IMR-90 (cell line): Measurements from ENCODE around the gene ALDH7A1. TPM values are rescaled to one million over a fixed set of nuclear protein-coding genes. Genes with fewer than 3 reads are reported as not detected.
"Not testable (repeated sequence)": the region's sequence is repeated elsewhere in the genome, so short reads cannot be mapped to it uniquely, and the experiment has no call there.

Experiments used
- ATAC-seq: fragments of 200-7000 bp; cut with Tn5 transposase; 2 replicates; pipeline ENCODE4 v1.9.1; 2020; ENCODE audit warnings: low read depth, mild to moderate bottlenecking, moderate library complexity
- BruUV-seq: library from RNA; stranded (reverse); fragments of 400-500 nt; replicated peaks from 2 replicates; lab custom pipeline; 2021; lab: Mats Ljungman, UMichigan
- CTCF ChIA-PET: fragments of 300-600 bp; formaldehyde crosslinking; extraction: SDS; loops from one replicate; lab custom pipeline; 2021; ENCODE audit warnings: antibody characterized with exemption; lab: Yijun Ruan, JAX
- POLR2A ChIA-PET: fragments of 300-600 bp; sonication (Branson Sonifier 250); formaldehyde crosslinking; loops from one replicate; lab custom pipeline; 2022; ENCODE audit warnings: antibody characterized with exemption; ENCODE audit not compliant: unreplicated experiment; lab: Charles Lee
- DNase-seq: peaks from one replicate; pipeline ENCODE4 v3.0.0; 2013
- H2AFZ ChIP-seq: replicated peaks from 2 replicates; pipeline ENCODE3; 2013; ENCODE audit warnings: low read length, mild to moderate bottlenecking; ENCODE audit not compliant: poor library complexity
- H2AK5ac ChIP-seq: 2 replicates; pipeline ENCODE4 v1.6.1; 2013; ENCODE audit warnings: low read depth, low read length, inconsistent platforms
- H2AK9ac ChIP-seq: replicated peaks from 2 replicates; pipeline ENCODE3; 2013; ENCODE audit warnings: mild to moderate bottlenecking, low read depth, low read length, moderate library complexity; ENCODE audit not compliant: poor library complexity
- H2BK120ac ChIP-seq: 2 replicates; pipeline ENCODE4 v1.6.1; 2013; ENCODE audit warnings: low read depth, low read length, inconsistent platforms
- H2BK15ac ChIP-seq: 3 replicates; pipeline ENCODE4 v1.6.1; 2013; ENCODE audit warnings: low read depth, low read length, inconsistent platforms
- H2BK20ac ChIP-seq: 2 replicates; pipeline ENCODE4 v1.6.1; 2013; ENCODE audit warnings: low read depth, mild to moderate bottlenecking, inconsistent platforms, low read length, moderate library complexity
- H2BK5ac ChIP-seq: 2 replicates; pipeline ENCODE4 v1.6.1; 2013; ENCODE audit warnings: mild to moderate bottlenecking, low read depth, low read length, inconsistent platforms; ENCODE audit not compliant: poor library complexity, severe bottlenecking
- H3K14ac ChIP-seq: replicated peaks from 2 replicates; pipeline ENCODE4 v1.6.1; 2013; ENCODE audit warnings: low read depth, low read length, inconsistent platforms
- H3K18ac ChIP-seq: 2 replicates; pipeline ENCODE4 v1.6.1; 2013; ENCODE audit warnings: low read depth, low read length, control low read depth
- H3K23ac ChIP-seq: 2 replicates; pipeline ENCODE4 v1.6.1; 2013; ENCODE audit warnings: low read depth, low read length, inconsistent platforms
- H3K27ac ChIP-seq: 2 replicates; pipeline ENCODE4 v1.5.1; 2013; ENCODE audit warnings: mild to moderate bottlenecking, control low read depth, low read length; ENCODE audit not compliant: insufficient read depth
- H3K27me3 ChIP-seq: 2 replicates; pipeline ENCODE4 v1.6.1; 2013; ENCODE audit warnings: low read length; ENCODE audit not compliant: control insufficient read depth, insufficient read depth
- H3K36me3 ChIP-seq: 2 replicates; pipeline ENCODE4 v1.6.1; 2013; ENCODE audit warnings: low read length, mixed read lengths; ENCODE audit not compliant: control insufficient read depth, insufficient read depth
- H3K4ac ChIP-seq: 2 replicates; pipeline ENCODE4 v1.6.1; 2013; ENCODE audit warnings: low read depth, low read length, inconsistent platforms
- H3K4me1 ChIP-seq: 2 replicates; pipeline ENCODE4 v1.6.1; 2013; ENCODE audit warnings: low read length, mixed read lengths; ENCODE audit not compliant: control insufficient read depth, insufficient read depth
- H3K4me2 ChIP-seq: 2 replicates; pipeline ENCODE4 v1.6.1; 2013; ENCODE audit warnings: low read depth, mild to moderate bottlenecking, control low read depth, low read length, moderate library complexity
- H3K4me3 ChIP-seq: 2 replicates; pipeline ENCODE4 v1.5.1; 2013; ENCODE audit warnings: low read depth, mild to moderate bottlenecking, control low read depth, low read length, moderate library complexity; ENCODE audit not compliant: insufficient read depth
- H3K56ac ChIP-seq: 2 replicates; pipeline ENCODE4 v1.6.1; 2013; ENCODE audit warnings: low read length, inconsistent platforms; ENCODE audit not compliant: insufficient read depth; ENCODE audit errors: extremely low read depth
- H3K79me1 ChIP-seq, 2 experiments: 2 replicates each; pipeline ENCODE4 v1.6.1; 2013; ENCODE audit warnings: low read length in 2 of 2, inconsistent platforms in 1 of 2, low read depth in 1 of 2
- H3K9ac ChIP-seq: 2 replicates; pipeline ENCODE4 v1.6.1; 2013; ENCODE audit warnings: low read depth, low read length, control low read depth
- H3K9me1 ChIP-seq: 2 replicates; pipeline ENCODE4 v1.6.1; 2013; ENCODE audit warnings: low read length, inconsistent platforms; ENCODE audit not compliant: insufficient read depth
- H3K9me3 ChIP-seq: 2 replicates; pipeline ENCODE4 v1.6.1; 2013; ENCODE audit warnings: low read length; ENCODE audit not compliant: control insufficient read depth, insufficient read depth
- H4K20me1 ChIP-seq: 2 replicates; pipeline ENCODE4 v1.6.1; 2013; ENCODE audit warnings: low read length, inconsistent platforms; ENCODE audit not compliant: insufficient read depth
- H4K5ac ChIP-seq: 2 replicates; pipeline ENCODE4 v1.6.1; 2013; ENCODE audit warnings: mild to moderate bottlenecking, low read depth, low read length, control low read depth
- H4K8ac ChIP-seq, 2 experiments: 2 replicates each; pipeline ENCODE4 v1.6.1; 2013; ENCODE audit warnings: low read depth in 2 of 2, low read length in 2 of 2, control low read depth in 1 of 2, inconsistent platforms in 1 of 2
- H4K91ac ChIP-seq: 2 replicates; pipeline ENCODE4 v1.6.1; 2013; ENCODE audit warnings: low read depth, low read length, inconsistent platforms; ENCODE audit not compliant: insufficient read depth
- WGBS, 2 experiments: methylation state at CpG; one replicate each; pipeline versions ENCODE4 v1.1.5 to v1.1.7; 2013; ENCODE audit warnings: missing lambda C conversion rate in 2 of 2; ENCODE audit not compliant: insufficient read length in 1 of 2; ENCODE audit errors: extremely low coverage in 2 of 2; 5-methylcytosine and 5-hydroxymethylcytosine counted together
- dilution Hi-C: fragments of 300-500 bp; cut with HindIII; formaldehyde crosslinking; loops from one replicate; pipeline ENCODE4 v1.14.3; 2018; ENCODE audit warnings: low sequenced_read_pairs; ENCODE audit not compliant: unreplicated experiment
- in situ Hi-C: fragments of 300-500 bp; cut with MboI; formaldehyde crosslinking; loops from 3 replicates; pipeline ENCODE4 v1.14.3; 2019; ENCODE audit warnings: low sequenced_read_pairs, inconsistent platforms, mixed read lengths
- intact Hi-C: fragments of 100-400 bp; cut with micrococcal nuclease; formaldehyde crosslinking; loops from 2 replicates; pipeline ENCODE4 v1.10.0; 2022
- polyA plus RNA-seq, 3 experiments: library from polyadenylated mRNA; depleted of rRNA; stranded (reverse); fragments of >200 nt; gene quantifications; 2 replicates each; pipeline ENCODE4 v1.2.3, GENCODE V29; 2012; ENCODE audit warnings: low replicate concordance in 1 of 3
- total RNA-seq: library from RNA; depleted of rRNA; stranded (reverse); fragments of >200 nt; gene quantifications from 2 replicates; pipeline ENCODE4 v1.2.3, GENCODE V29; 2012

ALDH7A1 gene
- total and polyA plus RNA-seq, 2 of the 4 experiments (the other 2 are of a cell fraction): 40.9 to 62.2 TPM

- peak overlapping the region; percentile 25 for H2BK5ac ChIP-seq
- CTCF ChIA-PET: interaction anchor here (1.0 to 1.6 kb wide), 2 partner anchors 21 to 258 kb away, joined by 4 to 5 read pairs; no protein-coding TSS in a partner anchor
- H4K91ac ChIP-seq: peak overlapping the region; percentile 86
- H3K4me2 ChIP-seq: peak overlapping the region; percentile 73
- peak overlapping the region; percentile 78; the same call in 1 of the 2 replicates for H3K27ac ChIP-seq
- H3K36me3 ChIP-seq, H2AK5ac ChIP-seq, BruUV-seq, in situ Hi-C loops, H3K4me1 ChIP-seq, H3K27me3 ChIP-seq, dilution Hi-C loops, H3K9me1 ChIP-seq, DNase-seq, H3K9me3 ChIP-seq, POLR2A ChIA-PET, H3K56ac ChIP-seq, H4K20me1 ChIP-seq: not testable (repeated sequence)
- H3K23ac ChIP-seq: peak overlapping the region; percentile 91
- peak overlapping the region; percentile 72; the same call in 1 of the 2 replicates for H3K18ac ChIP-seq
- peaks cover 8 to 22% of the 10 kb centered on the region in 2 experiments; a peak in 3 of 4 replicates for H3K79me1 ChIP-seq
- ATAC-seq: peak; percentile 30
- intact Hi-C loops: loop anchor here (2.0 to 5.0 kb wide), 2 partner anchors 177 to 203 kb away; partner anchors contain the start of gene LMNB1
- H2BK20ac ChIP-seq: peak overlapping the region; percentile 76; the same call in 1 of the 2 replicates
- peak overlapping the region; percentile 96 for H3K14ac ChIP-seq
- 86% methylated on average over 3 of the region's 15 CpGs; no CpG with 5 or more reads in 1 of the 2 experiments for WGBS, 2 experiments
- H3K4me3 ChIP-seq: 0 out of 2 replicates have a peak overlapping the region, but pooled peaks have one; percentile 3
- peak overlapping the region; percentile 100 for H2AFZ ChIP-seq
- peak overlapping the region; percentile 12 for H2AK9ac ChIP-seq
- peak overlapping the region; percentile 55; the same call in 1 of the 2 replicates for H3K9ac ChIP-seq
- peak overlapping the region; percentile 89 for H3K4ac ChIP-seq
- H2BK120ac ChIP-seq: peak overlapping the region; percentile 78
- peak overlapping the region; percentile 69; the same call in 2 of the 3 replicates for H2BK15ac ChIP-seq
- H4K5ac ChIP-seq: peak overlapping the region; percentile 96
- peak overlapping the region; percentile 91 to 99 for H4K8ac ChIP-seq
These were observed 5.1 kb upstream of the ALDH7A1 start for GRCh38 chr5:126599971-126600630.
